ENCODE data around the gene POLR1F. TPM values are rescaled to one million over a fixed set of nuclear protein-coding genes. Genes with fewer than 3 reads are reported as not detected.

POLR1F gene
- total and polyA plus RNA-seq, 2 experiments from 2014 or later = 14.4 to 17.2 TPM

DNA sequence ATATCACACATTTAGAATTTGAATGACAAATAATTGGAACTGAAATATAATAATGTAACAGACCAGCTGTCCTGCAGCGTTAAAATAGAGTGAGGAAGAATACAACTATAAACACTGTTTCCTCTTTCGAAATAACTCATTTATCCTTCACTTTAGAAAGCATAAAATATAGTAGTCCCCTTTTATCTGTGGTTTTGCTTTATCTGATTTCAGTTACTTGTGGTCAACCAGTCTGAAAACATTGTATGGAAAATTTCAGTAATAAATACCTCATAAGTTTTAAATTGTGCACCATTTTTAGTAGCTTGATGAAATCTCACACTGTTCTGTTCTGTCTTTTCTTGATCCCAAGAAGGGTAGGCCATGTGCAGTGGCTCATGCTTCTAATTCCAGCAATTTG lies 31.7 kb downstream of the POLR1F start:
- no peaks in the 10 kb centered on the region for H3K9me2 ChIP-seq (replicated peaks; ENCODE audit: insufficient read depth)
- no peaks in the 10 kb centered on the region for H3K27me3 ChIP-seq
- WGBS (ENCODE audit: low lambda C conversion rate, missing lambda C conversion rate) = 66% methylated on average over 2 of the region's 2 CpGs
- no peaks in the 10 kb centered on the region for H3K79me2 ChIP-seq
- no peak overlapping the region for H3K4me3 ChIP-seq
- H3K4me2 ChIP-seq = no peak overlapping the region
- no peaks in the 10 kb centered on the region for H3K36me3 ChIP-seq (replicated peaks; ENCODE audit: insufficient read depth, low read depth)
- no peak for DNase-seq (ENCODE audit: low spot score)
- no peak overlapping the region for H2AFZ ChIP-seq
- H3K4me1 ChIP-seq (ENCODE audit: insufficient read depth) = no peaks in the 10 kb centered on the region
- no peaks in the 10 kb centered on the region for H4K20me1 ChIP-seq (ENCODE audit: insufficient read depth, poor library complexity, severe bottlenecking)
- no peaks in the 10 kb centered on the region for H3K9me3 ChIP-seq (ENCODE audit: low read depth)
- TF ChIP-seq, protein P1, sequence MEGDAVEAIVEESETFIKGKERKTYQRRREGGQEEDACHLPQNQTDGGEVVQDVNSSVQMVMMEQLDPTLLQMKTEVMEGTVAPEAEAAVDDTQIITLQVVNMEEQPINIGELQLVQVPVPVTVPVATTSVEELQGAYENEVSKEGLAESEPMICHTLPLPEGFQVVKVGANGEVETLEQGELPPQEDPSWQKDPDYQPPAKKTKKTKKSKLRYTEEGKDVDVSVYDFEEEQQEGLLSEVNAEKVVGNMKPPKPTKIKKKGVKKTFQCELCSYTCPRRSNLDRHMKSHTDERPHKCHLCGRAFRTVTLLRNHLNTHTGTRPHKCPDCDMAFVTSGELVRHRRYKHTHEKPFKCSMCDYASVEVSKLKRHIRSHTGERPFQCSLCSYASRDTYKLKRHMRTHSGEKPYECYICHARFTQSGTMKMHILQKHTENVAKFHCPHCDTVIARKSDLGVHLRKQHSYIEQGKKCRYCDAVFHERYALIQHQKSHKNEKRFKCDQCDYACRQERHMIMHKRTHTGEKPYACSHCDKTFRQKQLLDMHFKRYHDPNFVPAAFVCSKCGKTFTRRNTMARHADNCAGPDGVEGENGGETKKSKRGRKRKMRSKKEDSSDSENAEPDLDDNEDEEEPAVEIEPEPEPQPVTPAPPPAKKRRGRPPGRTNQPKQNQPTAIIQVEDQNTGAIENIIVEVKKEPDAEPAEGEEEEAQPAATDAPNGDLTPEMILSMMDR (IDR thresholded peaks at IDR 0.05; ENCODE audit: poor library complexity) = no peak
- TF ChIP-seq EZH2phosphoT487 (IDR thresholded peaks at IDR 0.05; ENCODE audit: low read depth, severe bottlenecking, unreplicated experiment) (no peak), EZH2 (IDR thresholded peaks at IDR 0.05; ENCODE audit: borderline replicate concordance) (no peak)
- no peak overlapping the region for H3K27ac ChIP-seq

DNA sequence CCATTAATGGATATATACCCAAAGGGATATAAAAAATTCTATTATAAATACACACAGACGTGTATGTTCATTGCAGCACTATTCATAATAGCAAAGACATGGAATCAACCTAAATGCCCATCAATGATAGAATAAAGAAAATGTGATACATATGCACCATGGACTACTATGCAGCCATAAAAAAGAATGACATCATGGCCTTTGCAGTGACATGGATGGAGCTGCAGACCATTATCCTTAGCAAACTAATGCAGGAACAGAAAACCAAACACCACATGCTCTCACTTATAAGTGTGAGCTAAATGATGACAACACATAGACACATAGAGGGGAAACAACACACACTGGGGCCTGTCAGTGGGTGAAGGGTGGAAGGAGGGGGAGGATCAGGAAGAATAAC lies 33.0 kb downstream of the POLR1F start:
- H3K27ac ChIP-seq = no peak overlapping the region
- H2AFZ ChIP-seq = no peak overlapping the region
- no peaks in the 10 kb centered on the region for H3K9me3 ChIP-seq (ENCODE audit: low read depth)
- H3K4me1 ChIP-seq (ENCODE audit: insufficient read depth) = no peaks in the 10 kb centered on the region
- H3K4me2 ChIP-seq = no peak overlapping the region
- DNase-seq (ENCODE audit: low spot score) = no peak
- 90% methylated on average over 1 of the region's 1 CpG for WGBS (ENCODE audit: low lambda C conversion rate, missing lambda C conversion rate)
- no peaks in the 10 kb centered on the region for H4K20me1 ChIP-seq (ENCODE audit: insufficient read depth, poor library complexity, severe bottlenecking)
- no peaks in the 10 kb centered on the region for H3K9me2 ChIP-seq (replicated peaks; ENCODE audit: insufficient read depth)
- H3K27me3 ChIP-seq = no peaks in the 10 kb centered on the region
- TF ChIP-seq, protein P1 (IDR thresholded peaks at IDR 0.05; ENCODE audit: poor library complexity) = no peak
- TF ChIP-seq EZH2 (IDR thresholded peaks at IDR 0.05; ENCODE audit: borderline replicate concordance) (no peak), EZH2phosphoT487 (IDR thresholded peaks at IDR 0.05; ENCODE audit: low read depth, severe bottlenecking, unreplicated experiment) (no peak)
- no peaks in the 10 kb centered on the region for H3K36me3 ChIP-seq (replicated peaks; ENCODE audit: insufficient read depth, low read depth)
- H3K79me2 ChIP-seq = no peaks in the 10 kb centered on the region
- H3K4me3 ChIP-seq = no peak overlapping the region

DNA sequence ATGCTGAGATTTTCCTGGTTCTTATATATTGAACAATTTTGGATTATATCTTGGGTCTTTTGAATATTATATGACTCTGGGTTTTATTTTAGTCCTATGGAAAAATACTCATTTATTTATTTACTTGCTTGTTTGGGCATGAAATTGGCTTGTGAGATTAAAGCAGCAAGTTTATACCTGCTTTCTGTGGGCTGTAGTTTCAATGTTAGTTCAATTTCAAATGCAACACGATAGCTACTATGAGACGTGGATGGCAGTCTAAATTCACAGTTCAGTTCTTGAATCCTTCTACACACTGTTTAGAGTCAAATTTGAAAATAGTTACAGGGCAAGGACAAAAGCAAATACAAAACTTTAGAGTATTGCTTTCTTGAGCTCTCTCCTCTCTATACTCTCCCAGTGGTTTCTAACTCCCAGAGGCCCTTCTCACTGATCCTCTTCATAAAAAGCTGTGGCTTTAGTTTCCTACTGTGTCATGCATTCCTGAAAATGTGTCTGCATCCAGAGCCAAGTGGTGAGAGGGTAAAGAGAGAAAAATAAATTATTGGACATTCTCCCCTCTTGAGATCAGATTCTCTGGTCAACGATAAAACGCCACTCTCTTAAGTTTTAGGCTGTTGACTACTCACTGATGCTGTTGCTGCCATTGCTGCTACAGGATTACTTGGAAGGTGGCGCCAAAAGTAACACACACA lies 34.4 kb downstream of the POLR1F start:
- WGBS (ENCODE audit: low lambda C conversion rate, missing lambda C conversion rate) = 86% methylated on average over 5 of the region's 5 CpGs
- Histone ChIP-seq H2AFZ (no peak overlapping the region), H3K79me2 (no peaks in the 10 kb centered on the region), H3K9me2 (replicated peaks; ENCODE audit: insufficient read depth) (no peaks in the 10 kb centered on the region), H3K4me2 (no peak overlapping the region), H3K9me3 (ENCODE audit: low read depth) (no peaks in the 10 kb centered on the region), H3K4me3 (no peak overlapping the region), H3K27ac (peak overlapping the region; percentile 7), H3K27me3 (no peaks in the 10 kb centered on the region), H4K20me1 (ENCODE audit: insufficient read depth, poor library complexity, severe bottlenecking) (no peaks in the 10 kb centered on the region), H3K36me3 (replicated peaks; ENCODE audit: insufficient read depth, low read depth) (no peaks in the 10 kb centered on the region), H3K4me1 (ENCODE audit: insufficient read depth) (no peaks in the 10 kb centered on the region)
- TF ChIP-seq EZH2 (IDR thresholded peaks at IDR 0.05; ENCODE audit: borderline replicate concordance) = no peak
- no peak for TF ChIP-seq EZH2phosphoT487 (IDR thresholded peaks at IDR 0.05; ENCODE audit: low read depth, severe bottlenecking, unreplicated experiment)
- TF ChIP-seq, protein P1 (IDR thresholded peaks at IDR 0.05; ENCODE audit: poor library complexity) = no peak
- DNase-seq (ENCODE audit: low spot score) = no peak
